Measurements from ENCODE around the gene TCTN1. TPM values are rescaled to one million over a fixed set of nuclear protein-coding genes. Genes with fewer than 3 reads are reported as not detected.

TCTN1 gene
- total and polyA plus RNA-seq, 2 of the 8 experiments (the other 6 are each of a cell fraction or from before 2014, with no cell fraction given) = 14.7 to 16.4 TPM

GRCh38 chr12:110640275-110641025, 26.5 kb downstream of the TCTN1 start:
- H4K5ac ChIP-seq (ENCODE audit: insufficient read length, low read depth, low read length) = no peak overlapping the region
- no peak overlapping the region for H3K9ac ChIP-seq (replicated peaks in 1 of 4; ENCODE audit: extremely low read depth in 1 of 4, low read depth in 3 of 4, low read length in 3 of 4)
- no peak overlapping the region for H4K91ac ChIP-seq (replicated peaks; ENCODE audit: insufficient read length, low read length)
- H3K27me3 ChIP-seq (replicated peaks in 1 of 4; ENCODE audit: control insufficient read depth in 3 of 4, extremely low read depth in 1 of 4, insufficient read depth in 3 of 4, low read length in 3 of 4) = no peaks in the 10 kb centered on the region
- no peak overlapping the region for H4K8ac ChIP-seq (ENCODE audit: extremely low read depth, insufficient read depth, low read length)
- no peaks in the 10 kb centered on the region for H3K9me3 ChIP-seq (ENCODE audit: insufficient read depth in 2 of 2, low read depth in 1 of 2, low read length in 1 of 2)
- no peak overlapping the region for H3K4me2 ChIP-seq (ENCODE audit: insufficient read depth in 1 of 2, low read depth in 2 of 2, low read length in 2 of 2)
- H3K14ac ChIP-seq (ENCODE audit: insufficient read length) = no peak overlapping the region
- no peak overlapping the region for H3K56ac ChIP-seq (replicated peaks; ENCODE audit: insufficient read length, low read depth, low read length)
- no peak overlapping the region for H3K4me3 ChIP-seq (ENCODE audit: extremely low read depth in 1 of 4, insufficient read depth in 2 of 4, low read depth in 3 of 4, low read length in 4 of 4)
- WGBS, 2 experiments (ENCODE audit: extremely low coverage in 1 of 2, insufficient coverage in 1 of 2, insufficient read length in 1 of 2, insufficient replicate concordance in 2 of 2, low coverage in 1 of 2, low lambda C conversion rate in 2 of 2, missing lambda C conversion rate in 1 of 2) = 86% methylated on average over 15 of the region's 15 CpGs; no CpG with 5 or more reads in 1 of the 2 experiments
- H3K23me2 ChIP-seq (ENCODE audit: low read depth, low read length) = no peaks in the 10 kb centered on the region
- DNase-seq (ENCODE audit: low read depth in 1 of 2, low spot score in 2 of 2) (no peak), FAIRE-seq (no peak)
- no peak overlapping the region for H2BK5ac ChIP-seq (ENCODE audit: low read depth, low read length)
- no peaks in the 10 kb centered on the region for H3K79me1 ChIP-seq (ENCODE audit: low read depth, low read length)
- no peak overlapping the region for H3K18ac ChIP-seq (ENCODE audit: extremely low read depth, low read length)
- H3K36me3 ChIP-seq (ENCODE audit: control insufficient read depth in 2 of 4, insufficient read depth in 4 of 4, low read length in 3 of 4) = no peaks in the 10 kb centered on the region
- H3K27ac ChIP-seq (ENCODE audit: low read depth, low read length) = no peak overlapping the region
- ChIA-PET CTCF (ENCODE audit: partially characterized antibody) (interaction anchor here (0.8 to 1.4 kb wide), 3 partner anchors 15 to 209 kb away, joined by 3 to 4 read pairs (median 3); no protein-coding TSS in a partner anchor), POLR2A (ENCODE audit: partially characterized antibody) (interaction anchor here (1.0 kb wide), 1 partner anchor 9 kb away, joined by 4 read pairs; no protein-coding TSS in a partner anchor)
- no peak overlapping the region for H2AK5ac ChIP-seq (ENCODE audit: low read depth, low read length)
- no peaks in the 10 kb centered on the region for H3K79me2 ChIP-seq (ENCODE audit: control insufficient read depth in 1 of 2, insufficient read depth in 2 of 2, low read length in 2 of 2)
- peaks cover 0 to 3% (median 0%) of the 10 kb centered on the region in 4 experiments; a peak in 1 of 7 replicates for H3K4me1 ChIP-seq (replicated peaks in 1 of 4; ENCODE audit: control insufficient read depth in 3 of 4, insufficient read depth in 4 of 4, low read length in 3 of 4)
- no peak overlapping the region for H2AFZ ChIP-seq (ENCODE audit: low read length)
- peaks cover 0 to 4% of the 10 kb centered on the region in 2 experiments for H4K20me1 ChIP-seq (replicated peaks in 1 of 2; ENCODE audit: control insufficient read depth in 1 of 2, insufficient read depth in 2 of 2, low read length in 2 of 2)
- H3K23ac ChIP-seq (ENCODE audit: insufficient read length) = no peak overlapping the region
- H2BK120ac ChIP-seq (replicated peaks; ENCODE audit: low read depth, low read length) = no peak overlapping the region
- H3K4ac ChIP-seq (replicated peaks; ENCODE audit: insufficient read length, low read depth, low read length) = no peak overlapping the region
- no peak overlapping the region for H2BK20ac ChIP-seq (ENCODE audit: low read length)
- no peak overlapping the region for H2BK15ac ChIP-seq (ENCODE audit: low read length)
- H2BK12ac ChIP-seq (ENCODE audit: low read depth, low read length) = no peak overlapping the region
- no peak for TF ChIP-seq FOSL1 (IDR thresholded peaks at IDR 0.05; ENCODE audit: insufficient read depth, low read depth, low read length)
- TF ChIP-seq TAF1 (IDR thresholded peaks at IDR 0.05; ENCODE audit: low read depth, low read length) = no peak
- TF ChIP-seq, protein P1, sequence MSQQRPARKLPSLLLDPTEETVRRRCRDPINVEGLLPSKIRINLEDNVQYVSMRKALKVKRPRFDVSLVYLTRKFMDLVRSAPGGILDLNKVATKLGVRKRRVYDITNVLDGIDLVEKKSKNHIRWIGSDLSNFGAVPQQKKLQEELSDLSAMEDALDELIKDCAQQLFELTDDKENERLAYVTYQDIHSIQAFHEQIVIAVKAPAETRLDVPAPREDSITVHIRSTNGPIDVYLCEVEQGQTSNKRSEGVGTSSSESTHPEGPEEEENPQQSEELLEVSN (IDR thresholded peaks at IDR 0.05) = no peak
- TF ChIP-seq USF2 (IDR thresholded peaks at IDR 0.05; ENCODE audit: low read length) = no peak
- no peak for TF ChIP-seq KDM4A (IDR thresholded peaks at IDR 0.05; ENCODE audit: low read depth, low read length, severe bottlenecking)
- no peak for TF ChIP-seq POLR2AphosphoS5 (IDR thresholded peaks at IDR 0.05; ENCODE audit: low read depth, low read length)
- TF ChIP-seq BACH1 (IDR thresholded peaks at IDR 0.05; ENCODE audit: low read length) = no peak
- TF ChIP-seq HDAC6 (IDR thresholded peaks at IDR 0.05; ENCODE audit: low read depth, low read length) = no peak
- no peak for TF ChIP-seq ATF2 (IDR thresholded peaks at IDR 0.05; ENCODE audit: low read length)

Measured in H1 (cell line).